ENCODE measurements around the gene SAXO1.

GRCh38 chr9:19057033-19057432 is 24.0 kb upstream of the SAXO1 start:
- no peak for TF ChIP-seq POLR2A (IDR thresholded peaks at IDR 0.05)
- TF ChIP-seq CTCF (IDR thresholded peaks at IDR 0.05 in 4 of 5, conservative IDR thresholded peaks at IDR 0.05 in 1 of 5) = no peak
